OCI-LY3 (cell line): ENCODE data around the gene CFAP43.

Experiments used
- EZH2phosphoT487 ChIP-seq: fragments of 200-600 bp; shearing (Covaris generic); IDR thresholded peaks from 2 replicates; pipeline ENCODE4 v1.6.1; 2018; ENCODE audit warnings: antibody characterized with exemption, mixed run types, low read depth
- TF ChIP-seq, protein P1 (sequence below): fragments of 200-600, 300-600 bp; sonication (generic); IDR thresholded peaks from 2 replicates; pipeline ENCODE4 v1.5.1; 2014; ENCODE audit warnings: antibody characterized with exemption, low read length, low read depth

DNA sequence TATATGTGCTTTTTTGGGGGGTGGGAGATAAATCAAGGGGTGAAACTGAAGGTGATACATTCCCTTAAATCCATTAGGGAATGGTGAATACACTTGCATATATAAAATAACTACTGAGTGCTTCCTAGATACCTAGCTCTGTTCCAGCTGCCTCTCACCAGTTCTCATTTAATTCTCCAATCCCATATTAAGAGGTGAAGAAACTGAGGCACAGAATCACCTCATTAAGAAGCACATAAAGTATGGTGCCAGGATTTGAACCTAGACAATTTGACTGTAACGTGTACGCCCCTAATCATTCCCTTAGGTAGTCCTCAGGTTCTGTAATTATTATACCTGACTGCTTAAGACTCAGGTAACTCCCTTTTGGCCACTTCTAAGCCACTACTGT is 111.7 kb downstream of the CFAP43 start:
- TF ChIP-seq, protein P1, sequence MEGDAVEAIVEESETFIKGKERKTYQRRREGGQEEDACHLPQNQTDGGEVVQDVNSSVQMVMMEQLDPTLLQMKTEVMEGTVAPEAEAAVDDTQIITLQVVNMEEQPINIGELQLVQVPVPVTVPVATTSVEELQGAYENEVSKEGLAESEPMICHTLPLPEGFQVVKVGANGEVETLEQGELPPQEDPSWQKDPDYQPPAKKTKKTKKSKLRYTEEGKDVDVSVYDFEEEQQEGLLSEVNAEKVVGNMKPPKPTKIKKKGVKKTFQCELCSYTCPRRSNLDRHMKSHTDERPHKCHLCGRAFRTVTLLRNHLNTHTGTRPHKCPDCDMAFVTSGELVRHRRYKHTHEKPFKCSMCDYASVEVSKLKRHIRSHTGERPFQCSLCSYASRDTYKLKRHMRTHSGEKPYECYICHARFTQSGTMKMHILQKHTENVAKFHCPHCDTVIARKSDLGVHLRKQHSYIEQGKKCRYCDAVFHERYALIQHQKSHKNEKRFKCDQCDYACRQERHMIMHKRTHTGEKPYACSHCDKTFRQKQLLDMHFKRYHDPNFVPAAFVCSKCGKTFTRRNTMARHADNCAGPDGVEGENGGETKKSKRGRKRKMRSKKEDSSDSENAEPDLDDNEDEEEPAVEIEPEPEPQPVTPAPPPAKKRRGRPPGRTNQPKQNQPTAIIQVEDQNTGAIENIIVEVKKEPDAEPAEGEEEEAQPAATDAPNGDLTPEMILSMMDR = no peak
- TF ChIP-seq EZH2phosphoT487 = no peak
